Measurements from ENCODE around the gene CDH13.

Gene CDH13

GRCh38 chr16:83549316-83550182, 922.8 kb downstream of the CDH13 start:
- DNase-seq = no peak

GRCh38 chr16:83550183-83550569, 923.4 kb downstream of the CDH13 start:
- DNase-seq = no peak

DNA sequence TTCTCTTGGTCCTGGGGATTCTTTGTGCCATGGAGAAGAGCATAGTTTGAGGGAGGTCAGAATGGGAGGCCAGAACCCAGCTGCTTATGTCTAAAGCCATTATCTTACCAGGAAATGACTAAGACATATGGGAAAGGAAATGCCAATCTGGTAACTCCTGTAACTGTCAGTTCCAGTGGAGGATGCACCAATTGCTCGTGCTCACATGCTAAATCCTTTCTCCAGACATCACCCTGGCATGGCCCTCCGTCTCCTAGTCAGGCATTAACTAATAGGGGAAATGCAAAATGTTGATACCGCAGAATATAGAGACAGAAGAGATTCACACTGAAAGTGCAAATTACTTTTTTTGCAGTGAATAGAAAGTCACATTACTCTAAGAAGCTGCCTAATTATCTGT, 925.5 kb downstream of the CDH13 start:
- no peak for DNase-seq

GRCh38 chr16:83552930-83553329, 926.2 kb downstream of the CDH13 start:
- no peak for DNase-seq

DNA sequence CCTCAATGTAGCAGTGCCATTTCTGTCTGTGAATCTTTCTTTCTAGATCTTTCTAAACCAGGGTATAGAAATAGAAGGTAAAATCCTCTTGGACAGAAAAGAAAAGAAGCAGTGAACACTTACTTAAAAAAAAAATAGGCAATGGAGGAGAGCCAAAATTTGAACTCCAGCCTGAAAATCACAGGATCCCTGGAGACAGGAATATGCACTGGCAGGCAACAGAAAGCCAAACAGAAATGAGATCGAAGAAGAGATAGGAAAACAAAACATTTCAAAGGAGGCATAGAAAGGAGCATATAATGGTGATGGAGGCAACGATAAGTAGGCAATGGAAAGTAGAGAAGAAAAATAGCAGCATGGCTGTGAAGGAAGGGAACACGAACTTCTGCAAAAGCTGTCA, 927.3 kb downstream of the CDH13 start:
- no peak for DNase-seq

- no peak for DNase-seq
Measured at GRCh38 chr16:83554540-83554939, 927.8 kb downstream of the CDH13 start.

DNA sequence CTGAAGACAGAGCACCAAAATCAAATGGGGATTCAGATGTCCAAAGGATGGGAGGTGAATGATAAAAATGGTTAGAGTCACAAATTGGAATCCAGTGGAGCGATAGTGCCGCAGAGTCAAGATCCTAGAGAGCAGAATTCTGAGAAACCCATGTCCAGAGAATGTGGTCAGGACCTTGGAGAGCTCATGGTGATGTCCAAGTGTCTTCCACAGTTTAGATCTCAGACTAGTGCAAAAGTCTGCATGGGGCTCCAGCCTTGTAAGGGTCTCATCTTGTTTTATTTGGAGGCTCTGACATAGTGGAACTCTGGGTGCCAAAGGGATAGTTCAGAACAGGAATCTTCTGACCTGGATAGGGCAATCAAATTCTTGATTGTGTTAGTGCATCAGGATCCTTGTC, 935.1 kb downstream of the CDH13 start:
- no peak for DNase-seq

DNA sequence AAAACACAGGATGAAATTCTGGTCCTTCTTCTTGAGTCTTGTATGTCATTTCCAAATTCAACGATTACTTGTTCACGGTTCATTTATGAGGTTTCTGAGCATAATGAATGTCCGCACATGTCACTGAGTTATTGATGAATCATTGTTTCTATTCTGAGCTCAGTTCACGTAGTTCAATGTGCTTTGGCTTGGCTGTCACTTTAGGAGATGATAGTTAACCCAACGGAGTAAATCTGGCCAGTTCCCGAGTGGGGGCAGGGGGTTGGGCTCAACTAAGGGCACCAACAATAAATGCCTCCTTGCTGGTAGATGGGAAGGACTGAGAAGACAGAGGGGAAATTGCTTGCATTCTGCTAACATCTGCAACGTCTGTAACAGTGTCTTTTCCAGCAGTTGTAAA, 941.6 kb downstream of the CDH13 start:
- no peak for DNase-seq

DNA sequence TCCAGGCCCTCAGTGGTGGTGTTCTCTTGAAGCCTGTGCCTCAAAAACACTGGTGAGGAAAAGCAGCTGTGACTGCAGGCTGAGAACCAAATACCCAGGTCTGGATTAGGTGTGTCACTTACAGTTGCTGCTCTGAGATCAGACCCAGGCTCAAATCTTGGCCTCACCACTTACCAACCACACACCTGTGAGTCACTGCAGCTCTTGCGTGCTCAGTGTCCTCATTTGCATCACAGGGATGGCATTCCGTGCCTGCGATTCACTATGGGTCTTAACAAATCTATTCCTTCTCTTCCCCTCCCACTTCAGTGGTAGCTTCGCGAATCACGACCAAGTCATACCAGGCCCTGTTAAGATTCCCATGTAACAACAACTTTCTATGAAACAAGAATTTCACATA, 947.6 kb downstream of the CDH13 start:
- DNase-seq = no peak

- no peak for DNase-seq
Measured at GRCh38 chr16:83577078-83577745, 950.4 kb downstream of the CDH13 start.

DNA sequence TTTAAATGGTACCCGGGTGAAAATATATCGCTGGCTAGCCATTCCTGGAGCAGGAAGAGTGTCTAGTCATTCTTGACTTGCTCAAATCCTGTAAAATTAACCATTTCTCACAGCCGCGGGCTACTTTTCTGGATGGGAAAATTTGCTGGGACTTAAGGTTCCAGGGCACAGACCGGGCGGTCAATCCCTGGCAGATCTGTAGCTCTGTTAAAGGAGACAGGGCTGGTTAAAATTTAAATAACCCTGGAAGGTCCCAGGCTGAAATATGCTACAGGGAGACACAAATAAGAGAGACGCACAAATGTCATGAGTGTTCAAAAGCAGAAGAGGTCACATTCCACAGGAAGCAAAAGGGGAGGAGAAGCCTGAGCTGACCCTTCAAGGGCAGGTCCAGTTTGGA, 951.4 kb downstream of the CDH13 start:
- no peak for DNase-seq

GRCh38 chr16:83579027-83579426, 952.3 kb downstream of the CDH13 start:
- no peak for DNase-seq

DNA sequence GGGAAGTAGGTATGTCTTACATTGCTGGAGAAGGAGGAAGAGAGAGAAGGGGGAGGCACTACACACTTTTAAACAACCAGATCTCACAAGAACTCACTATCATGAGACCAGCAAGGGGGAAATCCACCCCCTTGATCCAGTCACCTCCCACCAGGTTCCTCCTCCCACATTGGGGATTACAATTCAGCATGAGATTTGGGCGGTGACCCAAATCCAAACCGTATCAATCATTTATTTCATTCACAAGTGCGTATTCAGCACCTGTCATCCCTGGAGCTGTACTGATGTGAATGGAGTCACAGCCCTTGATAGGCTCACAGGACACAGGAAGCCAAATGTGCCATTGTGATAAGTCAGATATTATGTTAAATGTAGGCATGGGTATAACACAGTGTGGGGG, 952.7 kb downstream of the CDH13 start:
- no peak for DNase-seq

DNA sequence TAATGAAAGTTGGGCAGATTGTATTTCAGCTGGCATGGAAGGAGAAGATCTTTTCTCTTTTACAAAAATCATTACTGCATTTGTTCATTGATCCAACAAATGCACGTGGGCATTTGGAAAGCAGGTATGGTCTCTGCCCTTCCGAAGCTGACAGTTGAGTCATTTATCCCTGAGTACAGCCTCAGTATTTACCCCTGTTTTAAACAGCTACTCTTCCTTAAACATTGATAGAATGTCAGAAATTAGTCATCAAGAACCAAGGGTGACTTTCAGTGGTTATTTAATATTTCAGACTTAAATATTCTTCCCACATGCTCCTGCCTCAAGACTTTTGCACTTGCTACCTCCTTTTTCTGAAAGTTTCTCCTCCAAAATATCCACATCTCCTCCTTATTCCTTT, 954.3 kb downstream of the CDH13 start:
- DNase-seq = no peak

- no peak for DNase-seq
Measured at GRCh38 chr16:83581994-83582747, 955.4 kb downstream of the CDH13 start.

DNA sequence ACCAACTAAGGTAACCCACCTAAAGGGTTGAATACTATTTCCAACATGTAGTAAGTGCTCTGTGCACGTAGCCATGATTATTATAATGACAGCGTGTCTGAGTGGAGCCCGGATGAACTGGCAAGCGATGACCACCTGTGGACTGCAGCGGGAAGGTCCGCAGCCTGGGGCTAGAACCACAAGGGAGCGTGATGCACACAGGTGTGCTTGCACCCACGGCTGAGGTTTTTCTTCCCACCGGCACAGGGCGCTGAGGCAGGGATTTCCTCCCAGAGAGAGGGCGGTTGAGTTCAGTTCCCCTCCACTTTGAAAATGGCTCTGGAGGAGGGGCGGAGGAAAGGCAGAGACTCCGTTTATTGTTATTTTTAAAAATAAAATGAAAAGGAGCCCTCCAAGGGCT, 959.3 kb downstream of the CDH13 start:
- DNase-seq = no peak

DNA sequence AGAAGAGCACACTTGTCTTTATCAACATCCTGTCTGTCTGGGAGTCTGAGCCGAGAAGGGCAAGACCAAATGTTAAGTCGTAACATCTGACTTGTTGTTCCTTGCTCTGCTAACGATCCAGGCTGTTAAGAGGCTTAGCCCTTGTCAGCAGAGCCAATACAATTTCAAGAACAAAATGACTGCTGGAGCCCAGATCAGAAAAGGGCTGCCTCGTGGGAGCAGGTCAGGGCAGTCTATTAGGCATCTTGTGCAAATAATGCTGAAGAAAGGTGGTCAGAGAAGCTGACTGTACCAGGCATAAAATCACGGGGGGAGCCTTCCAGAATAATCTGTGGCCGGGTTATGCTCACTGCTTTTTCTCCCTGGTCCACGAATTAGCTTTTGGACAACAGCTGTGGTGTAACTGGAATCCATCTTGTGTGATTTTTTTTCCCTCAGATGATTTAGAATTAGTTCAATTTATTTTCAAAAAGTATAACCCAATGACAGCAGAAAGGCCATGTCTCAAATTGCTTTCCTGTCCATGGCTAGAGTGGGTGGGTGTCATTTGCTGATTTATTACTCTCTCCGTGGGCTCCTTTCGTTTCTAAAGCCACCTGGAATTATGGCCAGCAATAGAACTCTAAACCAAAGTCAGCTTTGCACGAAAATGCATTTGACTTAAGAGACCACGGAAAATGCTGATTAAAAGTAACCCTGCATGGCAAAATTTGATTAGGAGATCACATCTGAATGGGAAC, 959.9 kb downstream of the CDH13 start:
- no peak for DNase-seq

DNA sequence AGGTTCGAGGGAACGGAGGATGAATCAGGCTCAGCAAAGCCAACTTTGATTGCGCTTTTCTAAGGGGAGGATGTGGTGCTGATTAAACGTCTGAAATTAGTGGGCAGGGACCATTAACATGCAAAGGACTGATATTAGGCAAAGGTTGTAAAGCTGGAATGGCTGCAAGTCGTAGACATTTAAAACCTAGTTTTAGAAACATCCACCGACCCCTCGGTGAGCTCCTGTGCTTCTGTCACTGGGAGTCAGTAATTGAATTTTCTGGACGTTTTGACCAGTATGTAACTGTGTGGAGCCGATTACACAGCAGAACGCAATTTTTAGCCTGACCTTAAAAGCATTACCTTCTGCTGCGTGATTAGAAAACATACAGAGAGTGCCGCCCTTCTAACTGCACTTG, 960.4 kb downstream of the CDH13 start:
- no peak for DNase-seq

DNA sequence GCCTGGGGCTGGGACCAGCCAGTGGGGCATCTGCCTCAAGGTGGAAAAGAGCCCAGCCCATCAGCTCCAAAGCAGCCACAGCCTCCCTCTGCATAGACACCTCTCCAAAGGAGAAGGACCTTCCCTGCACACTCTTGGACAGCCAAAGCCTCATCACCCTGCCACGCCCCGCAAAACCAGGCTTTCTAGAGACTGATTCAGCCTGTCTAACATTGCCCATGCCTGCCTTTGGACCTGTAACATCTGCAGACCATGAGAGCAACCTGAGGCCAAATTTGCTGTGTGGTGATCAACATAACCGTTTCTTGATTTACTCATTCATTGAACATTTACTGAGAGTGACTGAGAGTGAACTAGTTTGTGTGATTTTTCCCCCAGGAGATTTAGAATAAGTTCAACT, 961.3 kb downstream of the CDH13 start:
- DNase-seq = no peak

GRCh38 chr16:83589576-83589975, 962.8 kb downstream of the CDH13 start:
- DNase-seq = no peak

DNA sequence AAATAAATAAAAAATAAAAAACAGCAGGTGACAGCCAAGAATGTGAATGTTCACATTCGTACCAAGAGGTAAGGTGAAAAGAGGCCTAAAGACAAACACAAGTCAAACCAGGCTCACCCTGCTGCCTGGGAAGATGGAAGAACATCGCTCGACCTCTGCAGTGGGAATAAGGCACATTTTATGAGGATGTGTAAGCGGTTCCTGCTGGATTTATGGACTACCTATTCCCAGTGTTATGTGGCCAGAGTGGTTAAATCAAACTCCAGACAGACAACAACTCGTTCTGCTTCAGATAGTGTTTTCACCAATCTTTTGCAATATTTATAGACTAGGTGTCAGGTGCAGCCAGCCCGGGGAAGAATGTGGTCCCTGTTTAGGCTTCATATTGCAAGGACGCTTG, 966.0 kb downstream of the CDH13 start:
- no peak for DNase-seq

- DNase-seq = no peak
Measured at GRCh38 chr16:83599789-83600462, 973.2 kb downstream of the CDH13 start.

Measured in activated naive CD4-positive, alpha-beta T cell treated with anti-CD3 and anti-CD28 coated beads, Interleukin-2, amount 50 U/mL, for 16 hours (primary cell).